Measurements from ENCODE around the gene C1orf35. TPM values are rescaled to one million over a fixed set of nuclear protein-coding genes. Genes with fewer than 3 reads are reported as not detected.
A peak's percentile ranks its signal among the peaks of the same experiment; 100 is the strongest.

The C1orf35 gene
- total and polyA plus RNA-seq, 2 of the 8 experiments (the other 6 are each of a cell fraction or from before 2014, with no cell fraction given): 18.6 to 19.9 TPM

DNA sequence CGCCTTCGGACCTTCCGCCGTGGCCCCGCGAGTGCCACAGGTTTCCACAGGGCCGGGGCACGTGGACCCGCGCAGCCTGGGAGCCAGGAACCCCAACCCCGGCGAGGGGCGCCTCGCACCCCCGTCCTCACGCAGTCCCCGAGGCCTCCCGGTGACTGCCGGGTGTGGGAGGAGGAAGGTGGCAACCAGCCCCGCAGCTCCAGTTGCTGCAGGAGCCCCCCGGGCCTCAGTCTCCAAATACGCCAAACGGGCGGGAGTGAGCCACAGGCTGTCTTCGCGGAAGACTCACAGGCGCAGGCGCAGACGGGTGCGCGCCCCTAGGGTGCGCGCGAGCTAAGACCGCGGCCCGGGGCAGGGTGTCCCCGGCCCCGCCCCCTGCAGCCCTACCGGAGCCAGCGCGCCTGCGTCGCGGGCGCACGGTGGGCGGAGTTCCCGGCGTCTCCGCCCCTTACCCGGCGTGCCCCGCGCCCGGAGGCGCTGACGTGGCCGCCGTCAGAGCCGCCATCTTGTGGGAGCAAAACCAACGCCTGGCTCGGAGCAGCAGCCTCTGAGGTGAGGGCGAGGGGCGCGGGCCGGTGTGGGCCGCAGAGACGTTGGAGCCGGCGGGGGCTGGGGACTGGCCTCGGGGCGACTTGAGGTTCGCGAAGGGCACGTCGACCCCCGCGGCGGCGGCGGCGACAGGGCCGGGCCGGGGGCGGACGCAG, 20.8 kb downstream of the C1orf35 start, which contains the start of gene ARF1 (continued):
- TF ChIP-seq ASH2L (IDR thresholded peaks at IDR 0.05; ENCODE audit: low read length): peak; percentile 67
- peak; percentile 94 for TF ChIP-seq TAF1 (IDR thresholded peaks at IDR 0.05; ENCODE audit: low read depth, low read length)
- TF ChIP-seq TEAD4 (IDR thresholded peaks at IDR 0.05; ENCODE audit: low read depth, low read length): no peak
- no peak for TF ChIP-seq CTBP2 (IDR thresholded peaks at IDR 0.05; ENCODE audit: borderline replicate concordance, insufficient read depth, insufficient read length, low read length)
- TF ChIP-seq BRCA1 (IDR thresholded peaks at IDR 0.05; ENCODE audit: low read depth, low read length): no peak
- no peak for TF ChIP-seq BACH1 (IDR thresholded peaks at IDR 0.05; ENCODE audit: low read length)
- TF ChIP-seq POLR2AphosphoS5 (IDR thresholded peaks at IDR 0.05; ENCODE audit: low read depth, low read length): peak; percentile 87
- TF ChIP-seq KDM5A (IDR thresholded peaks at IDR 0.05; ENCODE audit: low read length): no peak
- no peak for TF ChIP-seq GTF2F1 (IDR thresholded peaks at IDR 0.05; ENCODE audit: borderline replicate concordance, low read depth, low read length)
- TF ChIP-seq, protein P1, sequence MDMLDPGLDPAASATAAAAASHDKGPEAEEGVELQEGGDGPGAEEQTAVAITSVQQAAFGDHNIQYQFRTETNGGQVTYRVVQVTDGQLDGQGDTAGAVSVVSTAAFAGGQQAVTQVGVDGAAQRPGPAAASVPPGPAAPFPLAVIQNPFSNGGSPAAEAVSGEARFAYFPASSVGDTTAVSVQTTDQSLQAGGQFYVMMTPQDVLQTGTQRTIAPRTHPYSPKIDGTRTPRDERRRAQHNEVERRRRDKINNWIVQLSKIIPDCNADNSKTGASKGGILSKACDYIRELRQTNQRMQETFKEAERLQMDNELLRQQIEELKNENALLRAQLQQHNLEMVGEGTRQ (IDR thresholded peaks at IDR 0.05; ENCODE audit: low read length): no peak
